ENCODE data around the gene MSRB3. TPM values are rescaled to one million over a fixed set of nuclear protein-coding genes. Genes with fewer than 3 reads are reported as not detected.

MSRB3 gene
- total and polyA plus RNA-seq, 2 of the 8 experiments (the other 6 are each of a cell fraction or from before 2014, with no cell fraction given): 0.32 to 1.2 TPM

DNA sequence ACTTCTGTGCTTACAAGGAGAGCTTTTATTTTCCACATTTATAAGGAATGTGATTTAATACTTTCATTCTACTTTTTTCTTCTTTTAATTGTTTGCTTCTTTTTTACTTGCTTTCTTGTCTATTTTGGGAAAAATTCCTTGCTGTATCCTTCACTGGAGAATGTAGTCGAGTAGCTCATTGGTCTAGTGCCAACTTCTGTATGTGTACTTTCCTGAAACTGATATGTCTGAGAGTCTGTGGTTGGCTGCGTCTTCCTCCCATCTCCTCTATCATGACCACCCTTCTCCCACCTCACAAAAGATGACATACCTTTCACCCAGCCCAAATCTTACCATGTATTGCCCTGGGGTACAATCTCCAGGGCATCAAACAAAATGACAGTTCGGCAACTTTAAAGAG lies 51.8 kb downstream of the MSRB3 start:
- H3K9ac ChIP-seq (replicated peaks in 1 of 4; ENCODE audit: extremely low read depth in 1 of 4, low read depth in 3 of 4, low read length in 3 of 4): no peak overlapping the region
- H3K4me3 ChIP-seq (ENCODE audit: extremely low read depth in 1 of 4, insufficient read depth in 2 of 4, low read depth in 3 of 4, low read length in 4 of 4): no peak overlapping the region
- H3K9me3 ChIP-seq (ENCODE audit: insufficient read depth in 2 of 2, low read depth in 1 of 2, low read length in 1 of 2): no peaks in the 10 kb centered on the region
- no peak overlapping the region for H2BK12ac ChIP-seq (ENCODE audit: low read depth, low read length)
- H2AK5ac ChIP-seq (ENCODE audit: low read depth, low read length): no peak overlapping the region
- H3K27ac ChIP-seq (ENCODE audit: low read depth, low read length): no peak overlapping the region
- ChIA-PET POLR2A (ENCODE audit: partially characterized antibody) (no interaction called here), CTCF (ENCODE audit: partially characterized antibody) (no interaction called here)
- H4K8ac ChIP-seq (ENCODE audit: extremely low read depth, insufficient read depth, low read length): no peak overlapping the region
- no peak for DNase-seq (ENCODE audit: low read depth in 1 of 2, low spot score in 2 of 2)
- H3K27me3 ChIP-seq (replicated peaks in 1 of 4; ENCODE audit: control insufficient read depth in 3 of 4, extremely low read depth in 1 of 4, insufficient read depth in 3 of 4, low read length in 3 of 4): no peaks in the 10 kb centered on the region
- no peaks in the 10 kb centered on the region; a peak in 1 of 7 replicates for H3K4me1 ChIP-seq (replicated peaks in 1 of 4; ENCODE audit: control insufficient read depth in 3 of 4, insufficient read depth in 4 of 4, low read length in 3 of 4)
- 97% methylated on average over 3 of the region's 3 CpGs; no CpG with 5 or more reads in 1 of the 2 experiments for WGBS, 2 experiments (ENCODE audit: extremely low coverage in 1 of 2, insufficient coverage in 1 of 2, insufficient read length in 1 of 2, insufficient replicate concordance in 2 of 2, low coverage in 1 of 2, low lambda C conversion rate in 2 of 2, missing lambda C conversion rate in 1 of 2)
- no peak overlapping the region for H3K23ac ChIP-seq (ENCODE audit: insufficient read length)
- H3K56ac ChIP-seq (replicated peaks; ENCODE audit: insufficient read length, low read depth, low read length): no peak overlapping the region
- H3K14ac ChIP-seq (ENCODE audit: insufficient read length): no peak overlapping the region
- H3K79me2 ChIP-seq (ENCODE audit: control insufficient read depth in 1 of 2, insufficient read depth in 2 of 2, low read length in 2 of 2): no peaks in the 10 kb centered on the region
- H2BK15ac ChIP-seq (ENCODE audit: low read length): no peak overlapping the region
- H2AFZ ChIP-seq (ENCODE audit: low read length): no peak overlapping the region
- H3K4me2 ChIP-seq (ENCODE audit: insufficient read depth in 1 of 2, low read depth in 2 of 2, low read length in 2 of 2): no peak overlapping the region
- H3K23me2 ChIP-seq (ENCODE audit: low read depth, low read length): no peaks in the 10 kb centered on the region; the same call in 1 of the 2 replicates
- TF ChIP-seq JUN (IDR thresholded peaks at IDR 0.05; ENCODE audit: low read depth, low read length) (no peak), PHF8 (conservative IDR thresholded peaks at IDR 0.05; ENCODE audit: low read depth, low read length) (no peak), POLR2A (IDR thresholded peaks at IDR 0.05; ENCODE audit: control extremely low read depth in 1 of 2, low read depth in 2 of 2, low read length in 2 of 2) (no peak), SP4 (IDR thresholded peaks at IDR 0.05; ENCODE audit: low read length) (no peak), TAF1 (IDR thresholded peaks at IDR 0.05; ENCODE audit: low read depth, low read length) (no peak)
- TF ChIP-seq, protein P1, sequence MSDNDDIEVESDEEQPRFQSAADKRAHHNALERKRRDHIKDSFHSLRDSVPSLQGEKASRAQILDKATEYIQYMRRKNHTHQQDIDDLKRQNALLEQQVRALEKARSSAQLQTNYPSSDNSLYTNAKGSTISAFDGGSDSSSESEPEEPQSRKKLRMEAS (IDR thresholded peaks at IDR 0.05): no peak
- H4K5ac ChIP-seq (ENCODE audit: insufficient read length, low read depth, low read length): no peak overlapping the region
- H3K18ac ChIP-seq (ENCODE audit: extremely low read depth, low read length): no peak overlapping the region
- no peak for FAIRE-seq
- no peak overlapping the region for H2BK120ac ChIP-seq (replicated peaks; ENCODE audit: low read depth, low read length)
- no peak overlapping the region for H4K91ac ChIP-seq (replicated peaks; ENCODE audit: insufficient read length, low read length)
- no peak overlapping the region for H3K4ac ChIP-seq (replicated peaks; ENCODE audit: insufficient read length, low read depth, low read length)
- no peak overlapping the region for H2BK5ac ChIP-seq (ENCODE audit: low read depth, low read length)
- H4K20me1 ChIP-seq (replicated peaks in 1 of 2; ENCODE audit: control insufficient read depth in 1 of 2, insufficient read depth in 2 of 2, low read length in 2 of 2): no peaks in the 10 kb centered on the region
- H3K79me1 ChIP-seq (ENCODE audit: low read depth, low read length): no peaks in the 10 kb centered on the region
- H2BK20ac ChIP-seq (ENCODE audit: low read length): no peak overlapping the region
- no peaks in the 10 kb centered on the region for H3K36me3 ChIP-seq (ENCODE audit: control insufficient read depth in 2 of 4, insufficient read depth in 4 of 4, low read length in 3 of 4)
